ENCODE data around the gene APIP.

The APIP gene

DNA sequence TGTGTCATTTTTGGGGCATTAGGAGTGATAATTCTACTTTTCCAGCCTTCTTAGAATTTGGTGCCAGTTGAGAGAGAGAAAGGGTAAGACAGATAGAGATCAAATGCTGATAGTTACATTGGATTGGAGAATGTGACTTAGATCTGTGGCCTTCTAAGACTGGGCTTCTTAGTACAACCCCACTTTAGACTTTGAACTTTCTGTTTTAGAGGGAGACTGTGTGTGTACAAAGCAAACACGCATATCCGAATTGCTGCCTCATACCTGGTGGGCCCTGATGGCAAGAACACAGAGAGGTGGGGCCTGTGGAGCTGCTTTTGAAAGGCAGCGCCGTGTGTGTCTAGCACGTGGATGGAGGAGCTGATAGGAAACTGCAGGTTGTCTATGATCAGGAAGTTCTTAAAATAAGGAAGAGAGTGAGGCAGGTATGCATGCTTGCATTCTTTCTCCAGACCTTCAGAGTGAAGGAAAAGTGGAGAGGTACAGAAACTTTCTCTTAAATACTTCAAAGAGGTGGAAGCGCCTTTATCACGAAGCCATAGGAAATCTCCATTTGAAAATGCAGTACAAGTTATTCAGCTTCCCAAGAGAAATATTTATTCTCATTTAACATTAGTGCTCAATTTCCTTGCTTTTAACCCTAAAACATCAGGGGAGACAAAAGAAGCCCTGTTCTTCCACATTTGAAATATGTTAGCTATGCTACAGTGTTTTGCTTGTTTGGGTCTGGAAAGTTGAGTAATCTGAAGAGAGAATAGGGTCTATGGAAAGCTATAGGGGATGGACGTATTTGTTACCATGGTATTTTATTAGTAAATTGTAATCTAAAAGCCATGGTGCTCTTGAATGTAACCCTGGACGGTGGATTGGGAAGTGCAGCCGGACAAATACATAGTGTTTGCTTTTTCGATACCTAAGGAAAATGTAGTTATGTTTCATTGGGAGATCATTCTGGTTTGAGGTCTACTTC lies 13.9 kb upstream of the APIP start:
- Histone ChIP-seq H3K27me3 (ENCODE audit: insufficient read depth, low read length) (no peaks in the 10 kb centered on the region), H3K4me3 (ENCODE audit: low read depth, low read length, poor library complexity, severe bottlenecking) (no peak overlapping the region), H3K4me1 (ENCODE audit: insufficient read depth, low read length, severe bottlenecking) (no peaks in the 10 kb centered on the region), H3F3A (ENCODE audit: insufficient read depth, low read length) (no peaks in the 10 kb centered on the region), H3K36me3 (ENCODE audit: insufficient read depth, low read length) (peaks cover 12% of the 10 kb centered on the region; the same call in 1 of the 2 replicates), H3K4me2 (ENCODE audit: low read length) (no peak overlapping the region), H4K20me1 (ENCODE audit: insufficient read depth, low read length) (no peaks in the 10 kb centered on the region), H3K79me2 (ENCODE audit: insufficient read depth, low read length) (peaks cover 32% of the 10 kb centered on the region), H3K27ac (ENCODE audit: low read depth, low read length, poor library complexity, severe bottlenecking) (no peak overlapping the region), H3K9me2 (ENCODE audit: low read depth, low read length) (no peaks in the 10 kb centered on the region), H3K9me3 (ENCODE audit: low read length) (no peaks in the 10 kb centered on the region), H3K9ac (ENCODE audit: low read length) (no peak overlapping the region), H2AFZ (ENCODE audit: low read length) (no peak overlapping the region)
- no peak for TF ChIP-seq EZH2 (IDR thresholded peaks at IDR 0.05; ENCODE audit: borderline replicate concordance, low read length)
- TF ChIP-seq, protein P1, sequence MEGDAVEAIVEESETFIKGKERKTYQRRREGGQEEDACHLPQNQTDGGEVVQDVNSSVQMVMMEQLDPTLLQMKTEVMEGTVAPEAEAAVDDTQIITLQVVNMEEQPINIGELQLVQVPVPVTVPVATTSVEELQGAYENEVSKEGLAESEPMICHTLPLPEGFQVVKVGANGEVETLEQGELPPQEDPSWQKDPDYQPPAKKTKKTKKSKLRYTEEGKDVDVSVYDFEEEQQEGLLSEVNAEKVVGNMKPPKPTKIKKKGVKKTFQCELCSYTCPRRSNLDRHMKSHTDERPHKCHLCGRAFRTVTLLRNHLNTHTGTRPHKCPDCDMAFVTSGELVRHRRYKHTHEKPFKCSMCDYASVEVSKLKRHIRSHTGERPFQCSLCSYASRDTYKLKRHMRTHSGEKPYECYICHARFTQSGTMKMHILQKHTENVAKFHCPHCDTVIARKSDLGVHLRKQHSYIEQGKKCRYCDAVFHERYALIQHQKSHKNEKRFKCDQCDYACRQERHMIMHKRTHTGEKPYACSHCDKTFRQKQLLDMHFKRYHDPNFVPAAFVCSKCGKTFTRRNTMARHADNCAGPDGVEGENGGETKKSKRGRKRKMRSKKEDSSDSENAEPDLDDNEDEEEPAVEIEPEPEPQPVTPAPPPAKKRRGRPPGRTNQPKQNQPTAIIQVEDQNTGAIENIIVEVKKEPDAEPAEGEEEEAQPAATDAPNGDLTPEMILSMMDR (IDR thresholded peaks at IDR 0.05; ENCODE audit: low read length) = no peak

DNA sequence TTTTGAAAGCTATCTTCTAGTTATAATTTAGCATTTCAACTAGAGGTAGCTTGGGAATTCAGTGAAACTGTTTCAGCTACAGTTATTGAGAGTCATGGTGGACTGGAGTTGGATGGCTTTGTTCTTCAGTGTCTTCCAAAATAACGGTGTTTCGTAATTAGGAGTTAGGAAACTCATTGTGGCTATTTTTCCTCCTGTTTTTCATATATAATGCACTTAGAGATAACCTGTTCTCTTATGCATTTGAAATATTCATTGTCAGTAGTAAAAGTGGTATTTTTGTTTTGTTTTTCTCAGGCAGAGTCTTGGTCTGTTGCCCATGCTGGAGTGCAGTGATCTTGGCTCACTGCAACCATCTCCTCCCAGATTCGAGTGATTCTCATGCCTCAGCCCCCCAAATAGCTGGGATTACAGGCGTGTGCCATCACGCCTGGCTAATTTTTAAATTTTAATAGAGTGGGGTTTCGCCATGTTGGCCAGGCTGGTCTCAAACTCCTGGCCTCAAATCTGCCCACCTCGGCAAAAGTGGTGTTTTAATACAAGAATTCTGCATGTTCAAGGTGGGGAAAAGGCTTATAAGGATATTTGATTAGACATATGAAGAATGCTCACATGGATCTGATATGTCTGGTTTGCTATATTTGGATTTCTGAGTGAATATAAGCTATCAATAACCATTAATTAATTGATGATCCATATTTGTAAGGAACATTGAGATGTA lies 12.9 kb upstream of the APIP start:
- no peaks in the 10 kb centered on the region for H3K9me2 ChIP-seq (ENCODE audit: low read depth, low read length)

DNA sequence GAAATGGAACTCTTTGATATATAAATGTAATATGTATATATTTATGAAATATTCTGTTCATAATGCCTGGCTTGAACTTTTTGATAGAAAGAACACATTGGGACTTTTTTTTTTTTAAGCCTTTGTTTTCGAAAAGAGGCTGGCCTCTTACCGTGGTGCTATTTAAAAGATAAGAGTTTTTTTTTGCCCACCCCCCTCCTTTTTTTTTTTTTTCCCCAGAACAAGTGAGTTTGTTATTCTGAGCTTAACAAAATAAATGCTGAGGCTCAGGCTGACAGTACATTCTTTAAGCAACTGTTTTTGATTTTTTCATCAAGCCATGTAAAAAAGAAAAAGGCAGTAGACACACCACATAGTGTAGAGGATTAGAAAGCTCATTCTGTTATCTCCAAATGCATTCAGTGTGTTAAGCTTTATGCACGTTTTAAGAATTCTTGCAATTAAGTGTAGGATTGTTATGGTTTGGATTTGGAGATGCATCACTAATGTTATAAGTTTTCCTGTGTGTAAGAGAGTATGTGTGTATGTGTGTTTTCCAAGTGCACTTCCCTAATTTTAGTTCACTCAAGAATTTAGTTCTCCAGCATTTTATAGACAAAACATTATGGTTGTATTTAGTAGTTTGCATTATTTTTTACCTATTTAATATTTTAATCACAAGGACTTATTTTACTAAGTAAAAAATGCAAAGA lies 12.2 kb upstream of the APIP start:
- TF ChIP-seq, protein P1 (IDR thresholded peaks at IDR 0.05; ENCODE audit: low read length) = no peak
- TF ChIP-seq EZH2 (IDR thresholded peaks at IDR 0.05; ENCODE audit: borderline replicate concordance, low read length) = no peak
- no peaks in the 10 kb centered on the region for H3K27me3 ChIP-seq (ENCODE audit: insufficient read depth, low read length)
- peaks cover 12% of the 10 kb centered on the region; the same call in 1 of the 2 replicates for H3K36me3 ChIP-seq (ENCODE audit: insufficient read depth, low read length)
- H3K79me2 ChIP-seq (ENCODE audit: insufficient read depth, low read length) = peaks cover 32% of the 10 kb centered on the region
- H4K20me1 ChIP-seq (ENCODE audit: insufficient read depth, low read length) = no peaks in the 10 kb centered on the region
- no peak overlapping the region for H3K4me2 ChIP-seq (ENCODE audit: low read length)
- H3K4me3 ChIP-seq (ENCODE audit: low read depth, low read length, poor library complexity, severe bottlenecking) = no peak overlapping the region
- no peak overlapping the region for H3K27ac ChIP-seq (ENCODE audit: low read depth, low read length, poor library complexity, severe bottlenecking)
- no peaks in the 10 kb centered on the region for H3K9me3 ChIP-seq (ENCODE audit: low read length)
- H3F3A ChIP-seq (ENCODE audit: insufficient read depth, low read length) = no peaks in the 10 kb centered on the region
- H3K9ac ChIP-seq (ENCODE audit: low read length) = no peak overlapping the region
- H3K9me2 ChIP-seq (ENCODE audit: low read depth, low read length) = no peaks in the 10 kb centered on the region
- H2AFZ ChIP-seq (ENCODE audit: low read length) = no peak overlapping the region
- H3K4me1 ChIP-seq (ENCODE audit: insufficient read depth, low read length, severe bottlenecking) = peaks cover 5% of the 10 kb centered on the region

More for the DNA sequence above, 12.9 kb upstream of the APIP start:
- Histone ChIP-seq H3K27me3 (ENCODE audit: insufficient read depth, low read length) (no peaks in the 10 kb centered on the region), H4K20me1 (ENCODE audit: insufficient read depth, low read length) (no peaks in the 10 kb centered on the region), H2AFZ (ENCODE audit: low read length) (no peak overlapping the region), H3K4me2 (ENCODE audit: low read length) (no peak overlapping the region), H3K27ac (ENCODE audit: low read depth, low read length, poor library complexity, severe bottlenecking) (no peak overlapping the region), H3K36me3 (ENCODE audit: insufficient read depth, low read length) (peaks cover 12% of the 10 kb centered on the region; the same call in 1 of the 2 replicates), H3K4me3 (ENCODE audit: low read depth, low read length, poor library complexity, severe bottlenecking) (no peak overlapping the region), H3K4me1 (ENCODE audit: insufficient read depth, low read length, severe bottlenecking) (peaks cover 2% of the 10 kb centered on the region), H3K9me3 (ENCODE audit: low read length) (no peaks in the 10 kb centered on the region), H3F3A (ENCODE audit: insufficient read depth, low read length) (no peaks in the 10 kb centered on the region), H3K9ac (ENCODE audit: low read length) (no peak overlapping the region), H3K79me2 (ENCODE audit: insufficient read depth, low read length) (peaks cover 32% of the 10 kb centered on the region)
- no peak for TF ChIP-seq EZH2 (IDR thresholded peaks at IDR 0.05; ENCODE audit: borderline replicate concordance, low read length)
- TF ChIP-seq, protein P1 (IDR thresholded peaks at IDR 0.05; ENCODE audit: low read length) = no peak
